Caco-2 (cell line): ENCODE data around the gene XPC. TPM values are rescaled to one million over a fixed set of nuclear protein-coding genes. Genes with fewer than 3 reads are reported as not detected.

Experiments
- BruUV-seq: library from RNA; stranded (reverse); fragments of 400-500 nt; replicated peaks from 2 replicates; lab custom pipeline; 2021; lab: Mats Ljungman, UMichigan
- CTCF ChIA-PET: fragments of 300-600 bp; sonication (Branson Sonifier 250); formaldehyde crosslinking; loops from one replicate; lab custom pipeline; 2022; ENCODE audit warnings: antibody characterized with exemption; lab: Charles Lee
- POLR2A ChIA-PET: fragments of 300-600 bp; sonication (Branson Sonifier 250); formaldehyde crosslinking; loops from one replicate; lab custom pipeline; 2022; ENCODE audit warnings: antibody characterized with exemption; lab: Charles Lee
- DNase-seq, 2 experiments: peaks; one replicate each; pipeline versions ENCODE4 v3.0.0 to v3.0.0-alpha.2; 2020 to 2022
- H3K27me3 ChIP-seq: replicated peaks from 2 replicates; pipeline ENCODE4 v1.6.0; 2011; ENCODE audit warnings: low read length; ENCODE audit not compliant: control insufficient read depth, insufficient read depth
- H3K36me3 ChIP-seq: 2 replicates; pipeline ENCODE4 v1.5.1; 2011; ENCODE audit warnings: low read length; ENCODE audit not compliant: control insufficient read depth, insufficient read depth
- H3K4me1 ChIP-seq: fragments of 250-450 bp; sonication (Bioruptor Pico); 2 replicates; pipeline ENCODE4 v1.5.1; 2020; ENCODE audit warnings: mild to moderate bottlenecking
- H3K4me3 ChIP-seq: 2 replicates; pipeline ENCODE4 v1.5.1; 2011; ENCODE audit warnings: low read depth, mild to moderate bottlenecking, control low read depth, low read length
- H3K9me3 ChIP-seq: fragments of 250-450 bp; sonication (Bioruptor Pico); 2 replicates; pipeline ENCODE4 v1.5.1; 2020; ENCODE audit warnings: mild to moderate bottlenecking, moderate library complexity
- H3K27ac Mint-ChIP-seq: one replicate; pipeline ENCODE4 v1.8.0; 2022; ENCODE audit warnings: mixed read lengths; ENCODE audit not compliant: unreplicated experiment
- H3K27me3 Mint-ChIP-seq: one replicate; pipeline ENCODE4 v1.8.0; 2022; ENCODE audit warnings: mixed read lengths; ENCODE audit not compliant: insufficient read depth, unreplicated experiment
- H3K36me3 Mint-ChIP-seq: one replicate; pipeline ENCODE4 v1.8.0; 2022; ENCODE audit warnings: mild to moderate bottlenecking, mixed read lengths; ENCODE audit not compliant: insufficient read depth, unreplicated experiment
- H3K4me1 Mint-ChIP-seq: one replicate; pipeline ENCODE4 v1.8.0; 2022; ENCODE audit warnings: low read depth, mixed read lengths; ENCODE audit not compliant: unreplicated experiment
- H3K4me3 Mint-ChIP-seq: one replicate; pipeline ENCODE4 v1.8.0; 2022; ENCODE audit warnings: mild to moderate bottlenecking, moderate library complexity, mixed read lengths; ENCODE audit not compliant: unreplicated experiment
- H3K9me3 Mint-ChIP-seq: one replicate; pipeline ENCODE4 v1.8.0; 2022; ENCODE audit warnings: mixed read lengths; ENCODE audit not compliant: unreplicated experiment
- CTCF ChIP-seq, 2 experiments: fragments of 200-600 bp in 1 of 2; IDR thresholded peaks; 1 replicate in 1 of 2; 2 replicates in 1 of 2; pipeline versions ENCODE4 v1.5.1 to v1.8.0; 2011 to 2022; ENCODE audit warnings: antibody characterized with exemption in 1 of 2, control low read depth in 1 of 2, inconsistent platforms in 1 of 2, low read depth in 1 of 2, low read length in 1 of 2, mild to moderate bottlenecking in 1 of 2, moderate library complexity in 1 of 2; ENCODE audit not compliant: insufficient read depth in 1 of 2, severe bottlenecking in 1 of 2, unreplicated experiment in 1 of 2
- intact Hi-C: fragments of 100-400 bp; cut with micrococcal nuclease; formaldehyde crosslinking; loops from one replicate; pipeline ENCODE4 v1.10.0; 2022; ENCODE audit not compliant: unreplicated experiment
- total RNA-seq: library from RNA; stranded (reverse); gene quantifications from 2 replicates; pipeline ENCODE4 v1.2.3, GENCODE V29; 2022

XPC gene
- total RNA-seq, 1 experiment from 2014 or later = 31.0 TPM

GRCh38 chr3:14183015-14183577, 4.7 kb upstream of the XPC start:
- no peak overlapping the region for H3K4me3 ChIP-seq
- H3K27me3 ChIP-seq = no peaks in the 10 kb centered on the region
- no peaks in the 10 kb centered on the region for H3K9me3 ChIP-seq
- no TSS peak for BruUV-seq
- no peaks in the 10 kb centered on the region for H3K9me3 Mint-ChIP-seq
- no peak overlapping the region for H3K27ac Mint-ChIP-seq
- ChIA-PET CTCF (interaction anchor here (0.5 kb wide), 1 partner anchor 21 kb away, joined by 3 read pairs; no protein-coding TSS in a partner anchor), POLR2A (no interaction called here)
- no peak for DNase-seq
- no peak for TF ChIP-seq CTCF (IDR thresholded peaks at IDR 0.05; ENCODE audit: insufficient read depth in 1 of 2, low read depth in 1 of 2, low read length in 1 of 2, severe bottlenecking in 1 of 2, unreplicated experiment in 1 of 2)
- H3K4me1 ChIP-seq = 0 out of 2 replicates have a peak, but pooled peaks cover 6% of the 10 kb centered on the region
- H3K36me3 ChIP-seq = no peaks in the 10 kb centered on the region
- H3K4me3 Mint-ChIP-seq = no peak overlapping the region
- H3K36me3 Mint-ChIP-seq = peaks cover 54% of the 10 kb centered on the region
- intact Hi-C loops = no loop called here
- no peaks in the 10 kb centered on the region for H3K4me1 Mint-ChIP-seq
- no peaks in the 10 kb centered on the region for H3K27me3 Mint-ChIP-seq

- no peak for TF ChIP-seq CTCF (IDR thresholded peaks at IDR 0.05; ENCODE audit: insufficient read depth in 1 of 2, low read depth in 1 of 2, low read length in 1 of 2, severe bottlenecking in 1 of 2, unreplicated experiment in 1 of 2)
- Mint-ChIP-seq H3K4me1 (peaks cover 11% of the 10 kb centered on the region), H3K27ac (no peak overlapping the region), H3K36me3 (peaks cover 43% of the 10 kb centered on the region), H3K27me3 (no peaks in the 10 kb centered on the region), H3K9me3 (no peaks in the 10 kb centered on the region), H3K4me3 (no peak overlapping the region)
- ChIA-PET CTCF (interaction anchor here (0.6 kb wide), 1 partner anchor 153 kb away, joined by 4 read pairs; no protein-coding TSS in a partner anchor), POLR2A (no interaction called here)
- no TSS peak for BruUV-seq
- Histone ChIP-seq H3K4me1 (peaks cover 11% of the 10 kb centered on the region; the same call in 1 of the 2 replicates), H3K27me3 (no peaks in the 10 kb centered on the region), H3K9me3 (no peaks in the 10 kb centered on the region), H3K36me3 (no peaks in the 10 kb centered on the region), H3K4me3 (no peak overlapping the region)
- DNase-seq = no peak
- intact Hi-C loops = no loop called here
These were observed 2.9 kb upstream of the XPC start for GRCh38 chr3:14181253-14181652.

- no peak for DNase-seq
- 0 out of 2 replicates have a peak overlapping the region, but pooled peaks have one; percentile 9 for H3K4me3 ChIP-seq
- no TSS peak for BruUV-seq
- no peaks in the 10 kb centered on the region for H3K36me3 ChIP-seq
- peak overlapping the region; percentile 82 for H3K4me3 Mint-ChIP-seq
- no peaks in the 10 kb centered on the region for H3K9me3 Mint-ChIP-seq
- peaks cover 32% of the 10 kb centered on the region for H3K36me3 Mint-ChIP-seq
- POLR2A ChIA-PET = interaction anchor here (1.7 to 2.4 kb wide), 2 partner anchors 24 to 34 kb away, joined by 20 to 32 read pairs; no protein-coding TSS in a partner anchor
- H3K4me1 ChIP-seq = peaks cover 16% of the 10 kb centered on the region
- intact Hi-C loops = loop anchor here (2.0 kb wide), 1 partner anchor 45 kb away; no protein-coding TSS in a partner anchor
- peaks cover 23% of the 10 kb centered on the region for H3K4me1 Mint-ChIP-seq
- H3K27ac Mint-ChIP-seq = peak overlapping the region; percentile 94
- TF ChIP-seq CTCF (IDR thresholded peaks at IDR 0.05; ENCODE audit: insufficient read depth in 1 of 2, low read depth in 1 of 2, low read length in 1 of 2, severe bottlenecking in 1 of 2, unreplicated experiment in 1 of 2) = no peak
- no peaks in the 10 kb centered on the region for H3K27me3 Mint-ChIP-seq
- CTCF ChIA-PET = interaction anchor here (1.3 kb wide), 1 partner anchor 36 kb away, joined by 3 read pairs; no protein-coding TSS in a partner anchor
- H3K9me3 ChIP-seq = no peaks in the 10 kb centered on the region
- H3K27me3 ChIP-seq = no peaks in the 10 kb centered on the region
These were observed 1.4 kb upstream of the XPC start for GRCh38 chr3:14179795-14180194.
